Smooth muscle cell (in vitro differentiated cells): ENCODE data around the gene FUS. TPM values are rescaled to one million over a fixed set of nuclear protein-coding genes. Genes with fewer than 3 reads are reported as not detected.

Experiments
- DNase-seq: peaks from one replicate; lab custom pipeline; 2025; ENCODE audit not compliant: unreplicated experiment; lab: John Stamatoyannopoulos, UW
- H2AFZ ChIP-seq: fragments of 200-600 bp; sonication (generic); 2 replicates; pipeline ENCODE4 v1.6.0; 2016; ENCODE audit warnings: antibody characterized with exemption, low read depth, mild to moderate bottlenecking
- H3F3A ChIP-seq: fragments of 200-600 bp; sonication (generic); 2 replicates; pipeline ENCODE4 v1.6.0; 2017; ENCODE audit warnings: antibody characterized with exemption, low read depth
- H3K27ac ChIP-seq: fragments of 200-600 bp; sonication (generic); 2 replicates; pipeline ENCODE4 v1.5.1; 2016; ENCODE audit warnings: low read depth, mild to moderate bottlenecking
- H3K27me3 ChIP-seq: fragments of 200-600 bp; sonication (generic); 2 replicates; pipeline ENCODE4 v1.6.1; 2016; ENCODE audit warnings: low read depth, mild to moderate bottlenecking
- H3K36me3 ChIP-seq: fragments of 200-600 bp; sonication (generic); 2 replicates; pipeline ENCODE4 v1.5.1; 2016; ENCODE audit warnings: low read depth
- H3K4me1 ChIP-seq: fragments of 200-600 bp; sonication (generic); 2 replicates; pipeline ENCODE4 v1.5.1; 2016; ENCODE audit warnings: low read depth
- H3K4me2 ChIP-seq: fragments of 200-600 bp; sonication (generic); 2 replicates; pipeline ENCODE4 v1.6.0; 2016; ENCODE audit warnings: mild to moderate bottlenecking
- H3K4me3 ChIP-seq: fragments of 200-600 bp; sonication (generic); 2 replicates; pipeline ENCODE4 v1.5.1; 2016; ENCODE audit warnings: mild to moderate bottlenecking
- H3K79me2 ChIP-seq: fragments of 200-600 bp; sonication (generic); 2 replicates; pipeline ENCODE4 v1.6.0; 2016; ENCODE audit warnings: low read depth, mild to moderate bottlenecking
- H3K9ac ChIP-seq: fragments of 200-600 bp; sonication (generic); 2 replicates; pipeline ENCODE4 v1.6.0; 2016; ENCODE audit warnings: low read depth
- H3K9me3 ChIP-seq: fragments of 200-600 bp; sonication (generic); replicated peaks from 2 replicates; pipeline ENCODE4 v1.5.1; 2016; ENCODE audit warnings: low read depth
- H4K20me1 ChIP-seq: fragments of 200-600 bp; sonication (generic); 2 replicates; pipeline ENCODE4 v1.6.0; 2016; ENCODE audit warnings: low read depth
- WGBS: methylation state at CpG from one replicate; pipeline ENCODE4 v1.1.7; 2016; ENCODE audit warnings: low lambda C conversion rate; 5-methylcytosine and 5-hydroxymethylcytosine counted together
- polyA plus RNA-seq: library from polyadenylated mRNA; unstranded; fragments of >200 nt; fragmentation: Nextera tagmentation; extraction: Ambion mirVana; gene quantifications from 2 replicates; pipeline ENCODE4 v1.2.1, GENCODE V29; 2016
- total RNA-seq: library from RNA; depleted of rRNA; stranded (reverse); fragments of >200 nt; gene quantifications from 2 replicates; pipeline ENCODE4 v1.2.3, GENCODE V29; 2014
- TF ChIP-seq, protein P1 (sequence below): fragments of 200-600 bp; sonication (generic); IDR thresholded peaks from 2 replicates; pipeline ENCODE4 v1.5.1; 2017; ENCODE audit warnings: borderline replicate concordance, mild to moderate bottlenecking, antibody characterized with exemption; ENCODE audit not compliant: insufficient read depth, poor library complexity, severe bottlenecking

FUS gene
- total and polyA plus RNA-seq, 2 experiments from 2014 or later, result 58.6 to 225 TPM

DNA sequence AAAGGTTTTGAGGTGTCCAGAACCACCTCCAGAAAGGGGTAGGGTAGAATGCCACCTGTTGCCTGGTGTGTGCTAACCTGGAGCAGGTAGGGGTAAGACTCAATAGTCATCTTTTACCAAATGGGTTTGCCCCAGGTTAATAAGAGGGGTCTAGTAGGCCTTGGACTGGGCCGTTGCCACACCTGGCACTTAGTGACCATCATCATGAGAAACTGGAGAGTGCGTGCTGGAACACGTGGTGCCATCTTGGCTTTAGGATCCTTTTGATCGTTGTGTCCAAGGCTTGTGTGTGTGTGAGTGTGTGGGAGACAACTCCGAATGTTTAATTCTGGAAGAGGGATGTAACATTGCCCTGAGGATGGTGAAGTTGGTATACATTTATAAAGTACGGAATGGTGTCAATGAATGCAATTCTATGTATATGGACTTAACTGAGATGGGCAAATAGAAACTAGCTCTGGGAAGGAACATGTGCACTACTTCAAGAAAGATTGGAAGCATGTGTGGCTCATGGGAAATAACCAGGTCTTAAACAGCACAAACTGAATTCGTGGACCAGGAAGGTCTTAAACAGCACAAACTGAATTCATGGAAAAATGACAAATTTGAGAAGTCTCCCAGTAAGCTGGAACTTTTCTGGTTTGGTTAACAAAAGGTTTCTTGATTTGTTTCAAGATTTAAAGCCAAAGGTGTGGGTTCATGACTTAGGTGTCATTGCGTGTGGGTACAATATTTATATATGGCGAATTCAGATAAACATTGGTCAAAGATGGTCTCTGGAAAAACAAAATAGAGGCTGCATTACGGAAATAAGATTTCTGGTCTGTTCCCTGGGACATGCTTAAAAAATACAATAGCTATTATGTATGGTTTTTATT, 7.2 kb downstream of the FUS start:
- no peak for DNase-seq
- no peak overlapping the region for H3K9ac ChIP-seq
- no peak overlapping the region for H3K4me3 ChIP-seq
- TF ChIP-seq, protein P1, sequence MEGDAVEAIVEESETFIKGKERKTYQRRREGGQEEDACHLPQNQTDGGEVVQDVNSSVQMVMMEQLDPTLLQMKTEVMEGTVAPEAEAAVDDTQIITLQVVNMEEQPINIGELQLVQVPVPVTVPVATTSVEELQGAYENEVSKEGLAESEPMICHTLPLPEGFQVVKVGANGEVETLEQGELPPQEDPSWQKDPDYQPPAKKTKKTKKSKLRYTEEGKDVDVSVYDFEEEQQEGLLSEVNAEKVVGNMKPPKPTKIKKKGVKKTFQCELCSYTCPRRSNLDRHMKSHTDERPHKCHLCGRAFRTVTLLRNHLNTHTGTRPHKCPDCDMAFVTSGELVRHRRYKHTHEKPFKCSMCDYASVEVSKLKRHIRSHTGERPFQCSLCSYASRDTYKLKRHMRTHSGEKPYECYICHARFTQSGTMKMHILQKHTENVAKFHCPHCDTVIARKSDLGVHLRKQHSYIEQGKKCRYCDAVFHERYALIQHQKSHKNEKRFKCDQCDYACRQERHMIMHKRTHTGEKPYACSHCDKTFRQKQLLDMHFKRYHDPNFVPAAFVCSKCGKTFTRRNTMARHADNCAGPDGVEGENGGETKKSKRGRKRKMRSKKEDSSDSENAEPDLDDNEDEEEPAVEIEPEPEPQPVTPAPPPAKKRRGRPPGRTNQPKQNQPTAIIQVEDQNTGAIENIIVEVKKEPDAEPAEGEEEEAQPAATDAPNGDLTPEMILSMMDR, result no peak
- peaks cover 72% of the 10 kb centered on the region for H3K36me3 ChIP-seq
- H3K4me1 ChIP-seq, result peaks cover 13% of the 10 kb centered on the region
- H3F3A ChIP-seq, result peaks cover 74% of the 10 kb centered on the region
- H4K20me1 ChIP-seq, result peaks cover 100% of the 10 kb centered on the region
- H2AFZ ChIP-seq, result no peak overlapping the region
- no peaks in the 10 kb centered on the region for H3K27me3 ChIP-seq
- H3K4me2 ChIP-seq, result no peak overlapping the region
- H3K9me3 ChIP-seq, result no peaks in the 10 kb centered on the region
- H3K79me2 ChIP-seq, result peaks cover 85% of the 10 kb centered on the region
- WGBS, result 95% methylated on average over 10 of the region's 10 CpGs
- H3K27ac ChIP-seq, result no peak overlapping the region

DNA sequence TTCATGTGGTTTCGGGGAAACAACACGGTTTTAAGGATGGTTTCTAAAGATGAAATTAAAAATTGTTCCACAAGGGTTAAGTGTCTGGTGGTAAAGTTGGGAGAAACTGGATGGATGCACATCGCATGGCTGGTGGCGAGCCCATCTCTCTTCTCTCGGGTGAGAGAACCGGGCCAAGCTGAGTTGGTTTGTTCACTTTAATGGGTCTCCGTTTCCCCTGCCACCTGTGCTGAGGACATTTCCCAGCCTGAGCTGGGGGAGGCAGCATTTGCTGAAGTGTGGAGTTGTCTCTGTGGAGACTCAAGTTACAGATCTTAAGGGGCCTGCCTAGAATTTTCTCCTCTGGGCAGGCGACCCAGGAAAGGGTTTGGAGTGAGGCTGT, 7.9 kb downstream of the FUS start:
- Histone ChIP-seq H2AFZ (no peak overlapping the region), H3K36me3 (peaks cover 72% of the 10 kb centered on the region), H4K20me1 (peaks cover 100% of the 10 kb centered on the region), H3K4me3 (no peak overlapping the region), H3K79me2 (peaks cover 79% of the 10 kb centered on the region), H3K27ac (no peak overlapping the region), H3F3A (peaks cover 71% of the 10 kb centered on the region), H3K27me3 (no peaks in the 10 kb centered on the region), H3K4me2 (no peak overlapping the region), H3K4me1 (peaks cover 7% of the 10 kb centered on the region), H3K9ac (no peak overlapping the region), H3K9me3 (no peaks in the 10 kb centered on the region)
- TF ChIP-seq, protein P1, result no peak
- 96% methylated on average over 8 of the region's 8 CpGs for WGBS
- no peak for DNase-seq

DNA sequence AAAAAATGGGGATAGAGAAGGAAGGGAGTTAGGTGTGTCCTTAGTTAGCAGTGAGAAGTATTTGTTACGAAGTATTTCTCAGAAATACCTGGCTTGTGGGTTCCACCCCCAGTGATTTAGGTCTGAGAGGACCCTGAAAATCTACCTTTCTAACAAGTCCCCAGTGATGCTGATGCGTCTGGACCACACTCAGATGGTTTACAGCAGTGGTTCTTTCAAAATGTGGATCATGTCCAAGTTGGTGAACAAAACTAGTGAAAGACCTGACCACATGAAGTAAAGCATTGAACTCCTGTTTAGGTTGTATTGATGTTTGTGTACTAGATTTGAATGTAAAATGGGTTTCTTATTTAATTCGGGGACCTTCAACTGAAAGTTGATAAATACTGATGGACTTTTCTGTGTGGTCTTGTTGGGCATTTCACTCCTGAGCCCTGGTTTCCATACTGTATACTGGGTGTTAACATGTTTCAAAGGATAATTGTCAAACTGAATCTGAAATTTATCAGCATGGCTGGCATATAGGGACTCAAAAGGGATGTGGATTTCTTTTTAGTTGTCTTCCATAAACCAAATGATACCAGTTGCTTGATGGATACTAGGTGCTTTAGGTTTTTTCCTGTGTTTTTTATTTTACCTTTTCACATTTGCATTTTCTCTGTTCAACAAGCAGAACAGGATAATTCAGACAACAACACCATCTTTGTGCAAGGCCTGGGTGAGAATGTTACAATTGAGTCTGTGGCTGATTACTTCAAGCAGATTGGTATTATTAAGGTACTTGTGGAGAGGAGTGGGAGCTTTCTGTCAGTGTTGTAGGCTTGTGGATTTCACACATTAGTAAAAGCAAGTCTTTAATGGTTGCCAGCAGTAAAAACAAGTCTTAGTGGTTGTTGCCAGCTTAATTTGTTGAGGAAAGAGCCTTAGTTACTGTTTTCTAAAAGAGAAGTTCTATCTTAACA, 8.8 kb downstream of the FUS start:
- Histone ChIP-seq H3K27ac (peak overlapping the region; percentile 10), H2AFZ (no peak overlapping the region), H4K20me1 (peaks cover 100% of the 10 kb centered on the region), H3K4me3 (no peak overlapping the region), H3K4me2 (no peak overlapping the region), H3K27me3 (no peaks in the 10 kb centered on the region), H3K9ac (no peak overlapping the region), H3K36me3 (peaks cover 75% of the 10 kb centered on the region), H3K79me2 (peaks cover 70% of the 10 kb centered on the region), H3K4me1 (no peaks in the 10 kb centered on the region), H3F3A (peaks cover 77% of the 10 kb centered on the region), H3K9me3 (no peaks in the 10 kb centered on the region)
- TF ChIP-seq, protein P1, result no peak
- WGBS, result 99% methylated on average over 3 of the region's 3 CpGs
- no peak for DNase-seq
